ENCODE measurements around the gene TUBGCP5.

DNA sequence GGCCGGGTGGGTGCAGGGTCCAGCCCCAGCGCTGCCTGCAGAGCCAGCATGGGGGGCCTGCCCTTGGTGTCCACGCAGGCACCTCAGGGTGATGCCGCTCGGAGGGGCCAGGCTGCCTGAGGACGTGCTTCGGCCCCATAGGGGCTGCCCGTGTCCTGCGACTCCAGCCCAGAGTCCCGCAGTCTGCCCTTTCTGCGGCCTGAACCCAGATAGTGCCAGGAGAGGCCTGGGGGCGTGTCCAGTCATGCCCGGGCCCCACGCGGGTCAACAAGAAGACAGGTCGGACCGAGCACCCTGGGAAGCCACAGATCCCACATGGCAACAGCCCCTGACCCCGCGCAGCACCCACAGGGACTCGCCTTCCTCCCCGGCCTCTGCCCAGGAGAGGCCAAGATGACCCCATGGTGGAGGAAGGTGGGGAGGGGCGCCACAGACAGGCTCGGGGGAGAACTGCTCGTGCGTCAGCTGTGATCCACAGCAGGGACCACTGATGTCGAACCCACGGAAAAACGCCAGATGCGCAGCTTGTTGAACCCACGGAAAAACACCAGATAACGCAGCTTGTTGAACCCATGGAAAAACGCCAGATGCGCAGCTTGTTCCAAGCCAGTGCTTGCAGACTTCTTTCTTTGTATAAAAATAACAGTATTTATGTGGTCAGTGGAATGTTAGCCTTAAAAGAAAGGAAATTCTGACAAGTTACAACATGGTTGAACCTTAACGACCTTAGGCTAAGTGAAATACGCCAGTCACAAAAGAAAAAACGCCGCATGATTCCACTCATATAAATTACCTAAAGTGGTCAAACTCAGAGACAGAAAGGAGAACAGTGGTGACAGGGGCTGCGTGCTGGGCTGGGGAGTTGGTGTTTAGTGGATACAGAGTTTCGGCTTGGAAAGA, 87.7 kb downstream of the TUBGCP5 start:
- no peak for TF ChIP-seq POLR2A (IDR thresholded peaks at IDR 0.05)
- TF ChIP-seq EP300 (IDR thresholded peaks at IDR 0.05) = no peak
- no peak for TF ChIP-seq POLR2AphosphoS5 (IDR thresholded peaks at IDR 0.05)
